H1 (cell line): ENCODE data around the gene PRPF38A. TPM values are rescaled to one million over a fixed set of nuclear protein-coding genes. Genes with fewer than 3 reads are reported as not detected.

ENCODE experiments used
- CTCF ChIA-PET: fragments of 300-600 bp; sonication (Branson Sonifier 250); formaldehyde crosslinking; loops from one replicate; lab custom pipeline; 2021; ENCODE audit not compliant: partially characterized antibody; lab: Charles Lee
- POLR2A ChIA-PET: fragments of 300-600 bp; sonication (Branson Sonifier 250); formaldehyde crosslinking; loops from one replicate; lab custom pipeline; 2021; ENCODE audit warnings: inconsistent platforms; ENCODE audit not compliant: partially characterized antibody; lab: Charles Lee
- DNase-seq, 2 experiments: peaks; one replicate each; pipeline versions ENCODE4 v3.0.0 to v3.0.0-alpha.2; 2010 to 2022; ENCODE audit warnings: low spot score in 2 of 2, low read depth in 1 of 2, mixed read lengths in 1 of 2
- FAIRE-seq: peaks from 2 replicates; lab custom pipeline; 2011; peaks lifted over from hg19 to GRCh38; lab: Jason Lieb, UNC
- H2AFZ ChIP-seq: 2 replicates; pipeline ENCODE4 v1.8.1; 2012; ENCODE audit warnings: low read length, inconsistent platforms
- H2AK5ac ChIP-seq: 2 replicates; pipeline ENCODE4 v1.6.1; 2013; ENCODE audit warnings: low read depth, low read length
- H2BK120ac ChIP-seq: replicated peaks from 2 replicates; pipeline ENCODE3; 2013; ENCODE audit warnings: low read depth, low read length, inconsistent platforms
- H2BK12ac ChIP-seq: 2 replicates; pipeline ENCODE4 v1.6.1; 2013; ENCODE audit warnings: low read depth, low read length
- H2BK15ac ChIP-seq: 2 replicates; pipeline ENCODE4 v1.6.1; 2013; ENCODE audit warnings: low read length
- H2BK20ac ChIP-seq: 2 replicates; pipeline ENCODE4 v1.6.1; 2013; ENCODE audit warnings: low read length
- H2BK5ac ChIP-seq: 2 replicates; pipeline ENCODE4 v1.6.1; 2013; ENCODE audit warnings: low read depth, low read length
- H3K14ac ChIP-seq: 2 replicates; pipeline ENCODE4 v1.6.1; 2013; ENCODE audit warnings: inconsistent platforms; ENCODE audit not compliant: insufficient read length
- H3K18ac ChIP-seq: 2 replicates; pipeline ENCODE4 v1.6.1; 2013; ENCODE audit warnings: low read length; ENCODE audit errors: extremely low read depth
- H3K23ac ChIP-seq: 2 replicates; pipeline ENCODE4 v1.6.1; 2013; ENCODE audit warnings: inconsistent platforms; ENCODE audit not compliant: insufficient read length
- H3K23me2 ChIP-seq: 2 replicates; pipeline ENCODE4 v1.6.1; 2013; ENCODE audit warnings: low read depth, low read length
- H3K27ac ChIP-seq: 2 replicates; pipeline ENCODE4 v1.6.1; 2011; ENCODE audit warnings: low read depth, low read length, inconsistent platforms
- H3K27me3 ChIP-seq, 4 experiments: replicated peaks in 1 of 4; 1 replicate in 1 of 4; 2 replicates in 3 of 4; pipeline versions ENCODE4 v1.6.1 to v1.8.1; 2011 to 2013; ENCODE audit warnings: low read length in 3 of 4, mild to moderate bottlenecking in 3 of 4, inconsistent platforms in 2 of 4, mixed read lengths in 2 of 4, moderate library complexity in 1 of 4; ENCODE audit not compliant: control insufficient read depth in 3 of 4, insufficient read depth in 3 of 4; ENCODE audit errors: extremely low read depth in 1 of 4
- H3K36me3 ChIP-seq, 4 experiments: 2 replicates each; pipeline versions ENCODE4 v1.6.1 to v1.8.1; 2011 to 2013; ENCODE audit warnings: mild to moderate bottlenecking in 4 of 4, low read length in 3 of 4, moderate library complexity in 2 of 4, control low read depth in 1 of 4, inconsistent platforms in 1 of 4; ENCODE audit not compliant: insufficient read depth in 4 of 4, control insufficient read depth in 2 of 4
- H3K4ac ChIP-seq: replicated peaks from 2 replicates; pipeline ENCODE3; 2013; ENCODE audit warnings: low read length, low read depth, mixed read lengths, inconsistent platforms; ENCODE audit not compliant: insufficient read length
- H3K4me1 ChIP-seq, 4 experiments: replicated peaks in 1 of 4; 1 replicate in 1 of 4; 2 replicates in 3 of 4; pipeline versions ENCODE4 v1.6.1 to v1.8.1; 2011 to 2013; ENCODE audit warnings: low read length in 3 of 4, inconsistent platforms in 2 of 4, mixed read lengths in 1 of 4; ENCODE audit not compliant: insufficient read depth in 4 of 4, control insufficient read depth in 3 of 4
- H3K4me2 ChIP-seq, 2 experiments: 2 replicates each; pipeline versions ENCODE4 v1.6.1 to v1.8.1; 2011 to 2013; ENCODE audit warnings: low read depth in 2 of 2, low read length in 2 of 2, control low read depth in 1 of 2, inconsistent platforms in 1 of 2, mild to moderate bottlenecking in 1 of 2; ENCODE audit not compliant: insufficient read depth in 1 of 2
- H3K4me3 ChIP-seq, 4 experiments: fragments of 200-600, 300-600 bp in 1 of 4; sonication (generic), shearing (Covaris generic), sonication (Bioruptor Twin) in 1 of 4; 2 replicates each; pipeline versions ENCODE4 v1.5.1 to v1.8.1; 2011 to 2016; ENCODE audit warnings: low read length in 4 of 4, low read depth in 3 of 4, control low read depth in 2 of 4, inconsistent platforms in 2 of 4, mild to moderate bottlenecking in 2 of 4, mixed read lengths in 1 of 4, moderate library complexity in 1 of 4; ENCODE audit not compliant: insufficient read depth in 2 of 4; ENCODE audit errors: extremely low read depth in 1 of 4
- H3K56ac ChIP-seq: replicated peaks from 2 replicates; pipeline ENCODE3; 2013; ENCODE audit warnings: low read depth, mild to moderate bottlenecking, mixed read lengths, low read length, inconsistent platforms; ENCODE audit not compliant: insufficient read length
- H3K79me1 ChIP-seq: 2 replicates; pipeline ENCODE4 v1.6.1; 2013; ENCODE audit warnings: low read depth, low read length, control low read depth
- H3K79me2 ChIP-seq, 2 experiments: 2 replicates each; pipeline versions ENCODE4 v1.6.1 to v1.8.1; 2012 to 2013; ENCODE audit warnings: low read length in 2 of 2, mild to moderate bottlenecking in 2 of 2, inconsistent platforms in 1 of 2; ENCODE audit not compliant: insufficient read depth in 2 of 2, control insufficient read depth in 1 of 2
- H3K9ac ChIP-seq, 4 experiments: replicated peaks in 1 of 4; 1 replicate in 1 of 4; 2 replicates in 3 of 4; pipeline versions ENCODE4 v1.6.1 to v1.8.1; 2011 to 2013; ENCODE audit warnings: low read depth in 3 of 4, low read length in 3 of 4, control low read depth in 2 of 4, mild to moderate bottlenecking in 2 of 4, moderate library complexity in 2 of 4, inconsistent platforms in 1 of 4; ENCODE audit errors: extremely low read depth in 1 of 4
- H3K9me3 ChIP-seq, 2 experiments: 2 replicates each; pipeline versions ENCODE4 v1.6.1 to v1.8.1; 2012 to 2013; ENCODE audit warnings: mild to moderate bottlenecking in 2 of 2, moderate library complexity in 2 of 2, control low read depth in 1 of 2, inconsistent platforms in 1 of 2, low read depth in 1 of 2, low read length in 1 of 2, mixed read lengths in 1 of 2; ENCODE audit not compliant: insufficient read depth in 2 of 2
- H4K20me1 ChIP-seq, 2 experiments: replicated peaks in 1 of 2; 2 replicates each; pipeline versions ENCODE3 to v1.8.1; 2011 to 2013; ENCODE audit warnings: inconsistent platforms in 2 of 2, low read length in 2 of 2, mild to moderate bottlenecking in 1 of 2; ENCODE audit not compliant: insufficient read depth in 2 of 2, control insufficient read depth in 1 of 2
- H4K5ac ChIP-seq: 2 replicates; pipeline ENCODE4 v1.6.1; 2013; ENCODE audit warnings: low read length, low read depth, mixed read lengths, inconsistent platforms; ENCODE audit not compliant: insufficient read length
- H4K8ac ChIP-seq: 2 replicates; pipeline ENCODE4 v1.8.0; 2013; ENCODE audit warnings: mild to moderate bottlenecking, moderate library complexity, low read length, inconsistent platforms; ENCODE audit not compliant: insufficient read depth; ENCODE audit errors: extremely low read depth
- H4K91ac ChIP-seq: replicated peaks from 2 replicates; pipeline ENCODE3; 2013; ENCODE audit warnings: low read length, mixed read lengths, inconsistent platforms; ENCODE audit not compliant: insufficient read length
- ASH2L ChIP-seq: fragments of 200-600, 300-600 bp; sonication (generic); IDR thresholded peaks from one replicate; pipeline ENCODE4 v1.7.1; 2017; ENCODE audit warnings: low read length
- CBX8 ChIP-seq: fragments of 300-800, 300-1000 bp; sonication (generic); IDR thresholded peaks from 2 replicates; pipeline ENCODE4 v1.7.1; 2016; ENCODE audit warnings: low read depth, low read length, borderline replicate concordance
- CTBP2 ChIP-seq: IDR thresholded peaks from 2 replicates; pipeline ENCODE4 v1.7.0; 2011; ENCODE audit warnings: borderline replicate concordance, mild to moderate bottlenecking, moderate library complexity, mixed read lengths, low read length; ENCODE audit not compliant: insufficient read depth, insufficient read length
- JUN ChIP-seq: IDR thresholded peaks from 2 replicates; pipeline ENCODE4 v1.6.1; 2011; ENCODE audit warnings: low read depth, mild to moderate bottlenecking, improper control_type of control experiment, low read length
- MAFK ChIP-seq: IDR thresholded peaks from 2 replicates; pipeline ENCODE4 v1.6.1; 2012; ENCODE audit warnings: low read depth, mild to moderate bottlenecking, improper control_type of control experiment, low read length
- NRF1 ChIP-seq: IDR thresholded peaks from 2 replicates; pipeline ENCODE4 v1.6.1; 2011; ENCODE audit warnings: mild to moderate bottlenecking, low read depth, low read length, improper control_type of control experiment
- RNF2 ChIP-seq: fragments of 200-900, 300-1000 bp; sonication (generic); IDR thresholded peaks from 2 replicates; pipeline ENCODE4 v1.7.1; 2016; ENCODE audit warnings: borderline replicate concordance, low read depth, mild to moderate bottlenecking, antibody characterized with exemption, low read length; ENCODE audit not compliant: poor library complexity, severe bottlenecking; ENCODE audit errors: missing control alignments
- SP4 ChIP-seq: IDR thresholded peaks from 2 replicates; pipeline ENCODE4 v1.6.1; 2012; ENCODE audit warnings: low read length, inconsistent platforms
- TEAD4 ChIP-seq: IDR thresholded peaks from 2 replicates; pipeline ENCODE4 v1.6.1; 2012; ENCODE audit warnings: low read depth, low read length, inconsistent platforms, mixed read lengths
- WGBS, 2 experiments: shearing (Covaris generic) in 1 of 2; methylation state at CpG; one replicate each; pipeline versions ENCODE4 v1.1.6 to v1.1.7; 2013 to 2015; ENCODE audit warnings: low lambda C conversion rate in 2 of 2, mixed read lengths in 2 of 2, inconsistent platforms in 1 of 2, low coverage in 1 of 2, missing lambda C conversion rate in 1 of 2; ENCODE audit not compliant: insufficient replicate concordance in 2 of 2, insufficient coverage in 1 of 2, insufficient read length in 1 of 2; ENCODE audit errors: extremely low coverage in 1 of 2, missing lambda C conversion rate in 1 of 2; 5-methylcytosine and 5-hydroxymethylcytosine counted together
- polyA plus RNA-seq, 7 experiments: library from polyadenylated mRNA; depleted of rRNA in 3 of 7; stranded (reverse) in 5 of 7; unstranded in 2 of 7; fragments of >200 nt in 5 of 7; fragments of 200-250 nt in 2 of 7; gene quantifications; 1 replicate in 5 of 7; 2 replicates in 1 of 7; 4 replicates in 1 of 7; pipeline versions ENCODE4 v1.2.1 to v1.2.3, GENCODE V29; 2011 to 2013; ENCODE audit warnings: missing spikeins in 2 of 7, mixed read lengths in 2 of 7
- total RNA-seq: library from RNA; stranded (reverse); fragmentation: NEBNext Ultra II Directional; extraction: Animal tissue kit (Norgen Biotek cat#: 25700); gene quantifications from 2 replicates; pipeline ENCODE4 v1.2.1, GENCODE V29; 2021
- TF ChIP-seq, protein P1 (sequence below): IDR thresholded peaks from 2 replicates; pipeline ENCODE4 v1.6.1; 2011; ENCODE audit warnings: low read depth, mild to moderate bottlenecking, low read length; ENCODE audit not compliant: insufficient read depth
- TF ChIP-seq, protein P2 (sequence below): IDR thresholded peaks from 2 replicates; pipeline ENCODE4 v1.6.1; 2012; ENCODE audit warnings: low read length, inconsistent platforms

The PRPF38A gene
- total and polyA plus RNA-seq, 2 of the 8 experiments (the other 6 are each of a cell fraction or from before 2014, with no cell fraction given), result 25.6 to 76.2 TPM

DNA sequence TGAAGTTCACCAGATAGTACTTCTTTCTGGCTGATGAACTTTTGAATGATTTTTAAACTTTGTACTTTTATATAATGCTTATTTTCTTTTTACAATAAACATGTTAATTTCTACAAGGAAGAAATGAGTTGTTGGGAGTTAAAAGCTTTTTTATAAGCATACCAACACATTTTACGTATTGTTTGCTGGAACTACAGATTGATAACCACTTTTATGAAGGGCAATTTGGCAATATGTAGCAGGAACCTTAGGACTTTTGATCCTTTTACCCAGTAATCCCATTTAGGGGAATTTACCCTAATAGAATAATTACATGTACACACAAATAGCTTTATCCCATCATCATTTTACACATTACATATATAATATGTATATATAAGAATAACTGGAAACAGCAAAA is 16.3 kb downstream of the PRPF38A start:
- H3K4ac ChIP-seq, result no peak overlapping the region
- peaks cover 2 to 67% (median 29%) of the 10 kb centered on the region in 4 experiments; a peak in 7 of 8 replicates for H3K36me3 ChIP-seq
- H3K27me3 ChIP-seq, result no peaks in the 10 kb centered on the region
- no peak overlapping the region for H2BK12ac ChIP-seq
- WGBS, 2 experiments, result 97% methylated on average over 1 of the region's 1 CpG; no CpG with 5 or more reads in 1 of the 2 experiments
- no peak overlapping the region for H2AK5ac ChIP-seq
- CTCF ChIA-PET, result no interaction called here
- H3K23me2 ChIP-seq, result no peaks in the 10 kb centered on the region
- no peak overlapping the region for H4K8ac ChIP-seq
- H3K4me1 ChIP-seq, result no peaks in the 10 kb centered on the region
- FAIRE-seq (no peak), DNase-seq (no peak)
- H3K23ac ChIP-seq, result no peak overlapping the region
- no peak overlapping the region for H3K4me2 ChIP-seq
- no peaks in the 10 kb centered on the region for H3K79me1 ChIP-seq
- H3K9ac ChIP-seq, result no peak overlapping the region
- H3K56ac ChIP-seq, result no peak overlapping the region
- no peak overlapping the region for H2BK15ac ChIP-seq
- H3K79me2 ChIP-seq, result no peaks in the 10 kb centered on the region
- no peak overlapping the region for H2AFZ ChIP-seq
- H2BK20ac ChIP-seq, result no peak overlapping the region
- no peak overlapping the region for H4K5ac ChIP-seq
- no peak overlapping the region for H3K4me3 ChIP-seq
- POLR2A ChIA-PET, result interaction anchor here (0.6 to 10.6 kb wide), 2 partner anchors 18 to 383 kb away, joined by 4 to 82 read pairs; partner anchors contain the start of genes ORC1 and PRPF38A
- H4K91ac ChIP-seq, result no peak overlapping the region
- H3K14ac ChIP-seq, result no peak overlapping the region
- peaks cover 0 to 3% of the 10 kb centered on the region in 2 experiments for H4K20me1 ChIP-seq
- no peak overlapping the region for H3K18ac ChIP-seq
- no peaks in the 10 kb centered on the region for H3K9me3 ChIP-seq
- no peak overlapping the region for H2BK120ac ChIP-seq
- H3K27ac ChIP-seq, result no peak overlapping the region
- no peak overlapping the region for H2BK5ac ChIP-seq
- TF ChIP-seq CTBP2 (no peak), MAFK (no peak; the same call in 1 of the 2 replicates), SP4 (no peak), TEAD4 (no peak), ASH2L (no peak), NRF1 (no peak), JUN (no peak), CBX8 (no peak), RNF2 (no peak)
- TF ChIP-seq, protein P1, sequence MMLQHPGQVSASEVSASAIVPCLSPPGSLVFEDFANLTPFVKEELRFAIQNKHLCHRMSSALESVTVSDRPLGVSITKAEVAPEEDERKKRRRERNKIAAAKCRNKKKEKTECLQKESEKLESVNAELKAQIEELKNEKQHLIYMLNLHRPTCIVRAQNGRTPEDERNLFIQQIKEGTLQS, result no peak
- TF ChIP-seq, protein P2, sequence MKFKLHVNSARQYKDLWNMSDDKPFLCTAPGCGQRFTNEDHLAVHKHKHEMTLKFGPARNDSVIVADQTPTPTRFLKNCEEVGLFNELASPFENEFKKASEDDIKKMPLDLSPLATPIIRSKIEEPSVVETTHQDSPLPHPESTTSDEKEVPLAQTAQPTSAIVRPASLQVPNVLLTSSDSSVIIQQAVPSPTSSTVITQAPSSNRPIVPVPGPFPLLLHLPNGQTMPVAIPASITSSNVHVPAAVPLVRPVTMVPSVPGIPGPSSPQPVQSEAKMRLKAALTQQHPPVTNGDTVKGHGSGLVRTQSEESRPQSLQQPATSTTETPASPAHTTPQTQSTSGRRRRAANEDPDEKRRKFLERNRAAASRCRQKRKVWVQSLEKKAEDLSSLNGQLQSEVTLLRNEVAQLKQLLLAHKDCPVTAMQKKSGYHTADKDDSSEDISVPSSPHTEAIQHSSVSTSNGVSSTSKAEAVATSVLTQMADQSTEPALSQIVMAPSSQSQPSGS, result no peak
